Measurements from ENCODE around the gene NLRP1.

GRCh38 chr17:5610956-5611355 is 26.6 kb upstream of the NLRP1 start:
- TF ChIP-seq EZH2phosphoT487 (IDR thresholded peaks at IDR 0.05; ENCODE audit: insufficient read depth, low read depth) (no peak), EZH2 (IDR thresholded peaks at IDR 0.05; ENCODE audit: insufficient read depth, poor library complexity, severe bottlenecking) (no peak)

All from GM23248 (cell line).